Prostate gland (tissue), 2 donors: Measurements from ENCODE around the gene ANKRD36B.
"Not testable (repeated sequence)": the region's sequence is repeated elsewhere in the genome, so short reads cannot be mapped to it uniquely, and the experiment has no call there.

ENCODE experiments used
- CTCF ChIP-seq, 4 experiments: fragments of 200-600 bp in 2 of 4; fragments of 450-650 bp in 2 of 4; sonication (generic) in 2 of 4; IDR thresholded peaks; 1 replicate in 3 of 4; 2 replicates in 1 of 4; pipeline ENCODE4 v1.5.1; 2016 to 2019; ENCODE audit warnings: antibody characterized with exemption in 4 of 4, mild to moderate bottlenecking in 2 of 4, moderate library complexity in 2 of 4
- POLR2A ChIP-seq: fragments of 450-650 bp; IDR thresholded peaks from one replicate; pipeline ENCODE4 v1.6.1; 2016; ENCODE audit warnings: antibody characterized with exemption, mild to moderate bottlenecking
- POLR2AphosphoS5 ChIP-seq: sonication (generic); formaldehyde crosslinking; IDR thresholded peaks from one replicate; pipeline ENCODE4 v1.6.1; 2017; ENCODE audit warnings: antibody characterized with exemption

- not testable (repeated sequence) for TF ChIP-seq CTCF (IDR thresholded peaks at IDR 0.05); POLR2AphosphoS5; POLR2A
These were observed 65.9 kb downstream of the ANKRD36B start for GRCh38 chr2:97523816-97524215.
